ENCODE results near the gene HCN1.

DNA sequence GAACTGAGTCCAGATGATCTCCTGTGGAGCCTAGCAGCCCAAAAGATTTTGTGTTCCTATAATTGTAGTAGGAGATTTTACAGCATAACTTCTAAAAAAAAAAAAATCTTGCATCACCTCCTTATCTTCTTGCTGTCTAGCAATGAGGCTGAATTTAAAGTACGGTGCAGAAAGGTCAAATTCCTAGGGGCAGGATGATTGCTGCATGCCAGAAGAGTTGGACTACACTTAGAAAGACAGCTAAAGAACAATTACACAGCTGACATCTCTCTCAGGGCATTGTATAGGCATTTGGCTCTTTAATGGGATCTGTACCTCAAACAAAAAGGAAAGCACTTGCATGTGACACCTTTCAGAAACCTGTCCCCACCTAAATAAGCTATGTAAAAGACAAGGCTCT lies 443.2 kb downstream of the HCN1 start:
- TF ChIP-seq, protein P1, sequence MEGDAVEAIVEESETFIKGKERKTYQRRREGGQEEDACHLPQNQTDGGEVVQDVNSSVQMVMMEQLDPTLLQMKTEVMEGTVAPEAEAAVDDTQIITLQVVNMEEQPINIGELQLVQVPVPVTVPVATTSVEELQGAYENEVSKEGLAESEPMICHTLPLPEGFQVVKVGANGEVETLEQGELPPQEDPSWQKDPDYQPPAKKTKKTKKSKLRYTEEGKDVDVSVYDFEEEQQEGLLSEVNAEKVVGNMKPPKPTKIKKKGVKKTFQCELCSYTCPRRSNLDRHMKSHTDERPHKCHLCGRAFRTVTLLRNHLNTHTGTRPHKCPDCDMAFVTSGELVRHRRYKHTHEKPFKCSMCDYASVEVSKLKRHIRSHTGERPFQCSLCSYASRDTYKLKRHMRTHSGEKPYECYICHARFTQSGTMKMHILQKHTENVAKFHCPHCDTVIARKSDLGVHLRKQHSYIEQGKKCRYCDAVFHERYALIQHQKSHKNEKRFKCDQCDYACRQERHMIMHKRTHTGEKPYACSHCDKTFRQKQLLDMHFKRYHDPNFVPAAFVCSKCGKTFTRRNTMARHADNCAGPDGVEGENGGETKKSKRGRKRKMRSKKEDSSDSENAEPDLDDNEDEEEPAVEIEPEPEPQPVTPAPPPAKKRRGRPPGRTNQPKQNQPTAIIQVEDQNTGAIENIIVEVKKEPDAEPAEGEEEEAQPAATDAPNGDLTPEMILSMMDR (IDR thresholded peaks at IDR 0.05) = no peak
- TF ChIP-seq POLR2A (IDR thresholded peaks at IDR 0.05) = no peak
